Measurements from ENCODE around the gene MYH10.

The MYH10 gene

GRCh38 chr17:8609910-8610309, 20.6 kb downstream of the MYH10 start:
- no peak for DNase-seq (ENCODE audit: low spot score)

- DNase-seq (ENCODE audit: low spot score) = no peak
Measured at GRCh38 chr17:8608001-8608400, 22.5 kb downstream of the MYH10 start.

GRCh38 chr17:8606401-8606800, 24.1 kb downstream of the MYH10 start:
- no peak for DNase-seq (ENCODE audit: low spot score)

- DNase-seq (ENCODE audit: low spot score) = no peak
Measured at GRCh38 chr17:8602679-8603078, 27.8 kb downstream of the MYH10 start.

GRCh38 chr17:8599351-8600011, 31.0 kb downstream of the MYH10 start:
- DNase-seq (ENCODE audit: low spot score) = no peak

GRCh38 chr17:8598913-8599312, 31.6 kb downstream of the MYH10 start:
- DNase-seq (ENCODE audit: low spot score) = no peak

GRCh38 chr17:8593830-8594229, 36.7 kb downstream of the MYH10 start:
- DNase-seq (ENCODE audit: low spot score) = no peak

- DNase-seq (ENCODE audit: low spot score) = no peak
Measured at GRCh38 chr17:8593276-8593675, 37.2 kb downstream of the MYH10 start.

- DNase-seq (ENCODE audit: low spot score) = no peak
Measured at GRCh38 chr17:8588877-8589554, 41.5 kb downstream of the MYH10 start.

GRCh38 chr17:8586766-8587165, 43.8 kb downstream of the MYH10 start:
- no peak for DNase-seq (ENCODE audit: low spot score)

GRCh38 chr17:8585911-8586310, 44.6 kb downstream of the MYH10 start:
- no peak for DNase-seq (ENCODE audit: low spot score)

GRCh38 chr17:8583954-8584353, 46.6 kb downstream of the MYH10 start:
- no peak for DNase-seq (ENCODE audit: low spot score)

- DNase-seq (ENCODE audit: low spot score) = no peak
Measured at GRCh38 chr17:8580952-8581658, 49.4 kb downstream of the MYH10 start.

- no peak for DNase-seq (ENCODE audit: low spot score)
Measured at GRCh38 chr17:8577868-8578267, 52.7 kb downstream of the MYH10 start.

GRCh38 chr17:8576559-8577294, 53.8 kb downstream of the MYH10 start:
- DNase-seq (ENCODE audit: low spot score) = no peak

- no peak for DNase-seq (ENCODE audit: low spot score)
Measured at GRCh38 chr17:8574687-8575086, 55.8 kb downstream of the MYH10 start.

- DNase-seq (ENCODE audit: low spot score) = no peak
Measured at GRCh38 chr17:8572764-8573163, 57.8 kb downstream of the MYH10 start.

- DNase-seq (ENCODE audit: low spot score) = no peak
Measured at GRCh38 chr17:8563981-8564602, 66.4 kb downstream of the MYH10 start.

- DNase-seq (ENCODE audit: low spot score) = no peak
Measured at GRCh38 chr17:8563024-8563776, 67.3 kb downstream of the MYH10 start.

- DNase-seq (ENCODE audit: low spot score) = no peak
Measured at GRCh38 chr17:8558144-8558543, 72.4 kb downstream of the MYH10 start.

GRCh38 chr17:8557176-8557806, 73.2 kb downstream of the MYH10 start:
- DNase-seq (ENCODE audit: low spot score) = no peak
